GM19438 (cell line): ENCODE measurements around the gene KCNK16.
A peak's percentile ranks its signal among the peaks of the same experiment; 100 is the strongest.

ENCODE experiments used
- ATAC-seq: cut with Tn5 transposase; IDR thresholded peaks from one replicate; pipeline ENCODE4 v1.9.1; 2021; ENCODE audit warnings: low read depth; ENCODE audit not compliant: unreplicated experiment

Gene KCNK16

DNA sequence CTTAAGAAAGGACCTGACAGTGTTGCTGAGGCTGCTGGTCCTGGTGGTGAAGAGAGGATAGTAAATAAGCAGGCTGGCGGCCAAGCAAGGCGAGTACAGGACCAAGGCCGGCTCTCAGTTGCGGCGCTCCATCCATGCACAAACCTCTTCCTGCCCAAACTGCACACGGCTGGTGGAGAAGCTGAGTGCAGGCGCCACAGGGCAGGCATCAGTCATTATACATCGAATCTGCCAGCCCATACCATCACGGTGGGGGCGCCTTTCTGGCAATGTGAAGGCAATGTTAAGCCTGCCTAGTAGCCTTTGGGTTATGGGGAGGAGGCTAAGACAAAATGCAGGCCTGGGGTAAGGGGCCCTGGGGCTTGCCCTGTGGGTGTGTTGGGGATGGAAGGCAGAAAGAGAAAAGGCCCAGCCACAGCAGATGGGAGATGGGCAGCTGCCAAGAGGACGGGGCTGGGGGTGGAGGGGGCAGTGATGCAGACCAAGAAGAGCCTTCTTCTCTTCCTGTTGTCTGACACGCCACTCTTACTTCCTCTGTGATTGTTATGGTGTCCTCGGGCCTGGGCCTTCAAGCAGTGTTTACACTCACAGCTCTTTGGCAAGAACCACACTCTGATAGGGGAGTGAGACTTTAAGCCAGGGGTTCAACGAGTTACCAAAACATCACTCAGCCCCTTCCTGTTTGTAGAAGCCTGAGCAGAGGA lies 20.3 kb upstream of the KCNK16 start:
- peak; percentile 61 for ATAC-seq

GRCh38 chr6:39341937-39342336 lies 19.4 kb upstream of the KCNK16 start:
- no peak for ATAC-seq

- ATAC-seq = no peak
These were observed 18.9 kb upstream of the KCNK16 start for GRCh38 chr6:39341352-39341751.

DNA sequence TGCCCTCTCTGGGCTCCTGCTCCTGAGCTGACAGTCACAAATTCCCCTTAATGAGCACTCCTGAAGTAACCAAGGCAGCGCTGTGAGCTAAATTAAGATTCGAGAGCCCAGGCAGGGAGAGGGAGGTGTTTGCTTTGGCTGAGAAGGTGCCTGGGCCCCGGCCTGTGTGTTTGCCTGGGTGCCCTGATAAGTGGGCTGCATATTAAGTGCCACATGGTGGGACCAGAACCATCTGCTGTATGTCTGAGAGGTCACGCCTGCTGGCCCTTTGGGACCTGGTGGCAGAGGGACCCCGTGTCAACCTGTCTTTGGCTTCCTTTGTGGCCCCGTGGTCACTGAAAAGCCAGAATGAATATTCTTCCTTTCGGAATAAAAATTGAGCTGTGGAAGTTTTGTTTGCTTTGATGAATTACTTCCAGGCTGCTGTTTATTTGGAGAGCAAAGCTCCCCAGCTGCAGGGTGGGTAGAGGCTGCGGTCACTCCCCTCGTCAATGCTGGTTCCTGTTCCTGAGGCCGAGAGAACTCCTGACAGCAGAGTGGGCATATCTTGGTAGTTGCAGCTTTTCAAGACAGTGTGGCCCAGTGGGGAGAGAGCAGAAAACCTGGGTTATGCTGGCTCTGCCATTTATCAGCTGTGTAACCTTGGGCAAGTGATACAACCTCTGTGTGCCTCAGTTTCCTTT lies 17.5 kb upstream of the KCNK16 start:
- no peak for ATAC-seq

DNA sequence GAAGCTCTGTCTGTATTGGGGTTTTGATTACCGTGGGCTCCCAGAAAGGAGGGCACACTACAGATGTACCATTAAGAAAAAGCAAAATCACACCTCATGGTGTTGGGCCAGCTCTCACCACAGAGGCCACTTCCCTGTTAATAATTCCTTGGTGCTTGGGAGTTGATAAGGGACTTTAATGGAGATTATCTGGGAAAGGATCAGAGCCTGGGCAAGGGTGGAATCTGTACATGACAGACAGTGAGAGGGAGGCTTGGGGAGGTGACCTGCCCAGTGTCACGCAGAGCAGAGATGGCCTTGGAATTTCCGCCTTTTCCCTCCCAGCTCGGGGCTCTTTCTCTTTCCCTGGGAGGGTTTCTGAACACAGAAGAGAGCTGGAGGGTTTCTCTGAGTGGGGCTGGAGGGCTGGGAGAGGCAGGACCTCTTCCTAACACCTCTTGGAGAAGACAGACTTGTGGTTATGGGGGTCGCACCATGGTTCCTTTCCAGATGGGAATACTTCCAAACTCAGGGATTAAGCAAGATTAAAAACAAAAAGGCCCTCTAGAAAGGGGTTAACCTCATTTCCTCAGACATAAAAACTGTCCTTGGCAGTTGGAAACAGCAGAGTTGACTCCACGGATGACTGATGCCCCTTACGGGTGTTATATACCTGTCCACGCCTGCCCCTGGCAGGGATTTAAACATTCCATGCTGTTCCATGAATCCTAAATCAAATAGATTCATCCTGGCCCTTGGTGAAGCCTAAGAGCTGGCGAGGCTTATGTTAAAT lies 16.8 kb upstream of the KCNK16 start:
- ATAC-seq = no peak

DNA sequence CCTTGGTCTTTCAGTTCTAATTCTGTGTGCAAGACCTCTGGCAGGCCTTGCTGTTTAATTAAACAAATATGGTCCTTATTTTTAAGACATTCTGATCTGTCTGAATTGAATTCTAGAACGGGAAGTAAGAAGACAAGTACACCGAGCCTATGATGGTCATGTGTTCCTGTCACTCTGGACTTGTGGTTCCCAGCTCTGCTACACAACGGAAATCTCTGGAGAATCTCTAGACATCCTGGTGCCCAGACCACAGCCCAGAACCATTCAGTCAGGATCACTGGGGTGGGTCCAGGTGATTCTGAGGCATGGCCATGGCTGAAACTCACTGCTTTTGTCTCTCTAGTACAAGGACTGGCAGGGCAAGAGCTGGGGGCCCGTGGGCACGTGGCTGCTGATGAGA lies 15.9 kb upstream of the KCNK16 start:
- ATAC-seq = no peak

GRCh38 chr6:39335780-39336545 lies 13.5 kb upstream of the KCNK16 start:
- ATAC-seq = no peak

DNA sequence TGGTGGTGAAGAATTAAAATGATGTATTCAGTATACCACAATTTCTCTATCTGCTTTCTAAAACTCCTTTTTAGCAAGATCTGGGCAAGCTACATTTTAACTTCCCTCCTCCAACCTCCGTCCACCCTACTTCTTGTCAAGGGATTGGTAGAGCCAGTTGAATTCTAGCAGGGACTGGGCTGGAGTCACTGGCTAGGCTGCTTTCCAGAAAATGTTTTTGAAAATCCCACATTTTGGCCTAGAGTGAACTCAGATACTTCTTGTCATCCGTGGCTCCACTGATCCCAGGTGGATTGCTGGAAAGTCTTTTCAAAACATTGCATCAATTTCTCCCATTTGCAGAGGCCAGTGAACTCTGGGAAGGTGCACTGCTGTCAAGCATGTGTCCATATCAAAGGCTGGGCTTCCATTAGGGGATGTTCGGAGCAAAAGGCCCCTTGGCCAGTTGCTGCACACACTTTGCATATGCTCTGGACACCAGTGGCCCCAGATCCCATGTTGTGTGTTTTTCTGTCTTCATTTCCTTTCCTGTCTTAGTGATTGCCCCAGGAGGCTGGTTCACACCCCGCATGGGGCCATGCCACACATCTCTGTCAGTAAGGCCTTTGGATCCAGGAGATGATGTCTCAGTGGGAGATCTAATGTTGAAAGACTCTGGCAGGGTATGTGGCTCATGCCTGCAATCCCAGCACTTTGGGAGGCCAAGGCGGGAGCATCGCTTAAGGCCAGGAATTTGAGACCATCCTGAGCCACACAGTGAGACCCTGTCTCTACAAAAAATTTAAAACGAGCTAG lies 11.3 kb upstream of the KCNK16 start:
- no peak for ATAC-seq

DNA sequence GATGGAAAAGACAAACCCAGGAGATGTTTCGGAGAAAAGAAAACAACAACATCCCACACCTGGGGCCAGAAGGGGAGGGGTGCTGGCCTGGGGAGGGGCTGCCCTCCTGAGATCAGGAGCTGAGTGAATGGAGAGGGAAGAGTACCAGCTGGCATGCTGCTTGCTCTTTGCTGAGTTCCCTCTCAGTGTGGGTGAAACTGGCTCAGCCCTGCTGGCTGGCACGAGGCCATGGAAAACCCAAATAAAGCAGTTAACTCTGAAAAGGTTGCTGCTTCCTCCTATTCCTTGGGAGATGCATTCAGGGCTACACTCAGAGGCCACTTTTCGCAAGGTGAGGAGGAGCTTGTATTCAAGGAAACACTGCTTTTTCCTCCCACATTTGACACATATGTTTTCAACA lies 8.0 kb upstream of the KCNK16 start:
- ATAC-seq = no peak

GRCh38 chr6:39330057-39330456 lies 7.6 kb upstream of the KCNK16 start:
- peak; percentile 96 for ATAC-seq

DNA sequence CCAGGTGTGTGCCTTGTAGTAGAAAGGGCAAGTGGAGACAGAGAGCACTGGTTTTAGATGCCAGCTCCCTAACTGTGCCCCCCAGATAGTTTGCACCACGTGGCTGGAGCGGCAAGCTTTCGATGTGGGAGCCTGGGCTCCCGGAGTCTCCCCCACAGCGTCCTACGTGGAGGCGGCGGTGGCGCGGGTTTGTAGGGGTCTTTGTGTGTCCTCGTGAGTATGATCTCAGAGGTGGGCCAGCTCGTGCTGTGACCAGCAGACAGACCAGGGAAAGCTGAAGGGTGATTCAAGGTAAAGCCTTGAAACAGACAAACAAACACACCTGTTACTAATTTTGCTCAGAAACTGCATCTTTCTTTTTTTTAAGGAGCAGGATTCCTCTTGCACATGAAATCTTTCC lies 5.6 kb upstream of the KCNK16 start:
- no peak for ATAC-seq

DNA sequence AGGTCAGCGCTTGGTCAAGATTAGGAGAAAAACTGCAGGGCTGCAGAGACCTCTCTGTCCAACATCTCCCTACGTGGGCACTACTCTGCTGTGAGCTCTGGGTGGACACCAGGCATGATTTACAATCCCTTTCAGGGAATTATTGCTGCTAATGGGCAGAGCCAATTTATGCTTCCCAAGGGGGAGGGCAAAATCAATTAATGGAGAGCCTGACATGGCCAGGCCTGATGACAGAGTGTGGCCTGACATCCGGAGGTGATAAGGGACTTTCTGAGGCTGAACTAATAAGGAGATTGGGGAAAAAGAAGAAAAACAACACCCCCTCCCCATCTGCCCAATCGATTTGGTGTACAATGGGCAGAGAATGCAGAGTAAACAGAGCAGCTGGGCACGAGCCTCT lies 5.0 kb upstream of the KCNK16 start:
- no peak for ATAC-seq

- no peak for ATAC-seq
These were observed 741 bp downstream of the KCNK16 start for GRCh38 chr6:39321761-39322160.

DNA sequence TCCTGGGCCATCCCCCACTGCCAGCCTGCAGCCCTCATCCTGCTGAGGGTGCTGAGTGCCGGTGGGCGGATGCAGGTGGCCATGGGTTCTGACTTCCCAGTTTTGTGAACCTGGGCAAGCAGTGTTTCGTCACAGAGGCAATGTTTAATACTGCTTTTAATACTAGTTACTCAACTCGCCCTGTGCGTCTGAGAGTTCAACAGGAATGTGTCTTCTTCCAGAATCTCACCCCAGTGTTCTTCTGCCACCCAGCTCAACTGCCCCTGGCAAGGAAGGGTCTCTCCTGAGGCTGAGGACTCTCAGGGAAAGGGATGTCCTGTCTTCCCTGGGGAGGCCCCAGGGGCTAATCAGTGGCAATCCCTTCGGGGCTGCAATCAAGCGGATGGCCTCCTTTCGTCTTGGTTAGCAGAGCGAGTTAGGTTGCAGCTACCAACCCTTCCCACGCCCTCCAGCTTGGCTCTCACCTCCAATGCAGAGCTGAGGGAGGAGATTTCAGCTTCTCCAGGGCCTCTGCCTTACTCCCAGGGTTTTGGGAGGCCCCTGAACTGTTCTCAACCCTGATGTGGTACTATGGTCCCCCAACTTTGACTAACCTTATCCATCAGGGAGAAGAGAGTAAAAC lies 2.0 kb downstream of the KCNK16 start:
- ATAC-seq = no peak

DNA sequence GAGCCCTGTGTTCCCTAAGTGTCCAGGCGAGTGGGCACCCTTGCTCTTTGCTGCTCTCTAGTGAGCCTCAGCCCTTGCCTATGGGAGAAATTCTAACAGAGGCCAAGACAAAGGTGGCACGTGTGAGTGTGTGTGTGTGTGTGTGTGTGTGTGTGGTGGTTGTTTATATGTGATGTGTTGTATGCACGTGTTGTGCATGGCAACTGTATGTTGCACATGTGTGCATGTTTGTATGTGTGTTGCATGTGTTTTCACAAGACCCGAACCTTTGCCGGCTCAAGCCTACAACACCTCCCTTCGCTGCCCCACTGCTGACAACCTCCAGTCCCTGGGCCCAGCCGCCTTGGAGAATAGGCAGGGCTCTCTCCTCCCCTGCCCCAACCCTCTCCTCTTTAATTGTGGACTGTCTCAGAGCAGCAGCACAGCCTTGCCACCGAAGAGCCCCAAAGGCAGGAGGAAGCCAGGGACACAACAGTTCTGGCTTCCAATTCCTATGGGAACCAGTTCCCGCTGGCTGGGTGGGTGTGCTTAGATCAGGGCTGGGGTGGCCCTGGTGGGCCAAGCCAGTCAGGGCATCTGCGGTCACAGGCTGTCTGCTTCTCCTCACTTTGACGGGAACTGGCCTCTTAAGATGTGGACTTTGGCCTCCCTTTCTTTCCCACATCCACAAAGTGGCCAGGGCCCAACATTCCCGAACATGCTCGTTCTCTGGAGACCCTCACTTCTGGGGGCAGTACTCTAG lies 2.7 kb downstream of the KCNK16 start:
- no peak for ATAC-seq

- no peak for ATAC-seq
These were observed 5.2 kb downstream of the KCNK16 start for GRCh38 chr6:39317256-39317655.

- no peak for ATAC-seq
These were observed 8.2 kb downstream of the KCNK16 start, which contains the start of gene KCNK17 for GRCh38 chr6:39314273-39314795. Gene KCNK17, minus strand, starts transcription at chr6:39314419. Its CDS starts 99 bp downstream, at chr6:39314320.

GRCh38 chr6:39313526-39314272 lies 8.8 kb downstream of the KCNK16 start:
- no peak for ATAC-seq
